HG03045 (cell line): ENCODE data around the gene PRRT1.
"Not testable (repeated sequence)": the region's sequence is repeated elsewhere in the genome, so short reads cannot be mapped to it uniquely, and the experiment has no call there.

ENCODE experiments used
- ATAC-seq: cut with Tn5 transposase; IDR thresholded peaks from one replicate; pipeline ENCODE4 v1.9.1; 2021; ENCODE audit warnings: mild to moderate bottlenecking, moderate library complexity; ENCODE audit not compliant: unreplicated experiment

The PRRT1 gene

DNA sequence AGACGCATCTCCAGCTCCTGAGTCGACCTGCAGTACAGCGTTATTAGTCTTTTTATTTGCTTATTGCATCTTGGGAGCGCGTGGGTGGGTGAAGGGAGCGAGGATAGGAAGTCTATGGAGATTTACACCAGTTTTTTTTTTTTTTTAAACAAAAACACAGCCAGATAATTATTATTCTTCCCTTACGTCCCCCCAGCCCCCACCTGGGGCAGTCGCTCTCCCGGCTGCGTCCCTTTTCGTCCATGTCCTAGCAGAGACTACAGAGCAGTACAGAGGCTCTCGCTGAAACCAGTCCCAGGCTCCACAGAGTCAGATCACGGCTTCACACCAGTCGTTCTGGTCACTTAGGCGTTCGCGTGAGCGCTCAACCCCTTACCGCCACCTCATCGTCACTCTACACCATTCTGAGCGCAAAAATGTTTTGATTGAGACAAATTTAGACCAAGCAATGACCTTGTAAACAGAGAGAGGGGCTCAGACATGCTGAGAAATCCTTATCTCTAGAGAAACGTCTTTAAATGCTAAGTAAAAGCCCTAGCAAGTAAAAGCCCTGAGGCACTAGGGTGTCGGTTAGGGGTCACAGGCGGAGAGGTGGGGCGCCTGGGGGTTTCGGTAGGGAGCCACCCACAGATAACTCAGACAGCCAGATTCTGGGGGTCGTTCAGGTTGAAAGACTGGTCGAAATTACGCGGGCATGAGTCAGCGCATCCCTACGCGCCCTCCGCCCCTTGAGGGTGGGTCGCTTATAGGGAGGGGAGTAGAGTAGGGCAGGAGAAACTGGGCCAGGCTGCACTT is 1.2 kb upstream of the PRRT1 start:
- ATAC-seq = no peak

GRCh38 chr6:32151181-32151862 is 417 bp downstream of the PRRT1 start:
- no peak for ATAC-seq

- no peak for ATAC-seq
Observed at GRCh38 chr6:32149932-32150870, 1.5 kb downstream of the PRRT1 start.

DNA sequence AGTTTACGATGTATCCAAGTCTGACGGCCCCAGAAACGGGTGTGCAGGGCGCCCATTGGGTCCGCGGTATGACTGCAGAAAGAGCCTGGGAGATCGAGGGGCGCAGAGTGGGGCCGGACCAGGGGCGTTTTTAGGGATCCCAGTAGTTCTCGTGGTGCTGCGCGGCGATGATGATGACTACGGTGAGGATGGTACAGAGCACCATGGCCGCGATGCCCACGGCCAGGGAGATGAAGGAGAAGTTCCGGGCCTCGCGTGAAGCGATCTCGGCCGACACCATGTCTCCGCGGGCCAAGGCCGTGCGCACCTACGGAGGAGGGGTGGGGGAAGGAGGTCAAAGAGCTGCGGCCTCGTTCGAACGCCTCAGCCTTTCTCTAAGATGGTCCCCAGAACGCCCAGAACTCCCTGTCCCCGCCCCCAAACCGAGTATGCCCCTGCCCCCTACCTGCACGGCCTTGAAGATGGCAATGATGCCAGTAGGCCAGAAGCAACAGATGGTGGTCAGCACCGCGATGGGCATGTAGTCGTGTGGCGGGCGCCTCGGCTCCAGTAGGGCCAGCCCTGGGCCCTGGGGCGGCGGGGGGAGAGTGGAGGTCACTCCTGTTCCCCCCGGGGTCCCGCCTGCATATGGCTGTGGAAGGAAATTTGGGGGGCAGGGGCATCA is 2.5 kb downstream of the PRRT1 start:
- ATAC-seq = no peak

DNA sequence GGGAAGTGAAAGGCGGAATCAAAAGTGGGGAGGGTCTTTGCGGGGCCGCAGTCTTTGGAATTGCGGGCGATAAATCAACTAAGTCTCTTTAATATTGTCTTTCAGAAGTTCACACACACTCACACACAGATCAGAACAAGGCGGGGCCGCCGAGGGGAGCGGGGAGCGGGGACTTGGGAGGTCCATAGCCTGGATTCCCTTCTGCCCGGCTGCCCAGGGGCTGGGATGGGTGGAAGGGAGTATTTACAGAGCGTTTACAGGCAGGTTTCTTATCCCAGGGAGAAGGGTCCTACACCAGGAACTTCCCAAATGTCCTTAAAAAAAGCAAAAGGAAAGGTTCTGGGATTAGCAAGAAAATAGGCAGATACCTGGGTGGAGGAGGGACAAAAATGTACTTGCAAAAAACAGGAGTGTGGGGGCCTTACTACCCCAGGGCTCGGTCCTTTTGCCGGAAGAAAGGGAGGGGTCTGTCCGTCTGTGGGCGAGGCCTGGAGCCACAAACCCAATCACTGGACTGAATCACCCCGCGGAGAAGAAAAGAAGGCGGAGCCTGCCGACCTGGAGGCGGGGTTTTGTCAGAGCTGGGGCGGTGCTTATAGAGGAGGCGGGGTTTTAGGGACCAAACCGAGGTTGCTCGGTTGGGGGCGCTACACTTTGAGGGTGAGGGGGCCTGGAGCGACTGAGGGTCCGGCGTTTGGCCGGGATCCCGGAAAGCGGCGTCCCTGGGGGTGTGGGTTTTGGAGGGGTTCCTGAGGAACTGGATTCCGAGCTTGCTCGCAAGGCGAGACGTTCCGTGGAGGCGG is 3.2 kb downstream of the PRRT1 start:
- no peak for ATAC-seq

DNA sequence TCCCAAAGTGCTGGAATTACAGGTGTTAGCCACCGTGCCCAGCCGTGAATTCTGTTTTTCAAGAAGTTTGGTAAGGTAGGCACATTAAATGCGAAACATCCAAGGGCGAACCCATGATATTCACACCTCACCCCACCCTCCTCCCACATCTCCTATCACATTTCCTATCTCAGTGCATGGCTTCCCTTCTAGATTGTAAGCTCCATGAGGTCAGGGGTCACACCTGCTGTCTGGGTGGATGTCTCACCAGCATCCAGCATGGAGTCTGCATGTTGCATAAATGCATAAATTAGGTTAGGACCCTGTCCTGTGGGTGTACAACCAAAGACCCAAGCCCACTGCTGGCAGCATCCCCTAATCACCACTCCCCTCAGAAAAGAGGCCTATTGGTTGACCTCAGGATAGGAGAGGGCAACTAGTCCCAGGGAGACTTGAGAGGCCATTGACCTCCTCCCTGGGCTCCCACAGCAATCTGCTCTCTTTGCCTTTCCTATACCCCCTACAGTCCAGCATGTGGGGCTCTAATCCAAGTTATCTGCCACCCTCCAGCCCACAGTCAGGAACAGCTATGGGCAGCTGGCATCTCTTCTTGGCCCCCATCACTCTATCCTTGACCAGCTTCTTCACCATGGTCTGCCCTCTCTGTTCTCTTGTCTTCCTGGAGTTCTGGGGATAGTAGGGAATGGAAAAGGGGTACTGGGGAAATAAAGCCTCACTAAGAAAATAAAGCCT is 4.2 kb downstream of the PRRT1 start:
- ATAC-seq = no peak

- ATAC-seq = no peak
Observed at GRCh38 chr6:32146687-32147086, 5.1 kb downstream of the PRRT1 start.

- ATAC-seq = no peak
Observed at GRCh38 chr6:32146287-32146686, 5.5 kb downstream of the PRRT1 start.

GRCh38 chr6:32144238-32144637 is 7.5 kb downstream of the PRRT1 start:
- ATAC-seq = not testable (repeated sequence)

DNA sequence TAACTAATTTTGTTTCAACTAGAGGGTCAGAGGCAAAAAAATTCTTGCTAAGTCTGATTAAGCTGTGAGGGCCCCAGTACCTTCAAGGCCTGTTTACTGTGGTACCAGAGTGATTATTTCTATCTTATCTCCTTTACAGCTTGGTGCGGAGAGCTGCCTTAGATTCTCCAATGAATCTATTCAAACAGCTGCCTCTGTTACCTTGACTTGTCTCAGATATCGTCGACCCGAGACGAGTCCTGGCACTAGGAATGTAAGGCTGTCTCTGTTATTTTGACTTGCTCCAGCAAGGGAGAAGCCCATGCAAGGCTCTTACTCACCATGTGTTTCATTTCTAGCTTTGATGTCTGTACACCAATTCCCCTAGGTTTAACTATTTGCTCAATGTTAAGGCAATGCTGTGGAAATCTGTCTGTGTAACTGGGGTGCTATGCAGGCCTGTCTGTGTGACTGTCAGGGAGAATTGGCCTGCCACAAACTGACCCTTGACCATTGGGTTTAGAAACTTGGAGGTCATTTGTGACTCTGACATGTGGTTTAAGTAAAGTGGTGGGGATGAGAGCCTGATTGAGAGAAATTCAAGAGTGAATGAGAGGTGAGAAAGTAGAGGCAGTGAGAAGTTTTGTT is 11.2 kb downstream of the PRRT1 start:
- ATAC-seq = no peak

- no peak for ATAC-seq
Observed at GRCh38 chr6:32139590-32139989, 12.1 kb downstream of the PRRT1 start.

GRCh38 chr6:32137454-32137853 is 14.3 kb downstream of the PRRT1 start:
- no peak for ATAC-seq

DNA sequence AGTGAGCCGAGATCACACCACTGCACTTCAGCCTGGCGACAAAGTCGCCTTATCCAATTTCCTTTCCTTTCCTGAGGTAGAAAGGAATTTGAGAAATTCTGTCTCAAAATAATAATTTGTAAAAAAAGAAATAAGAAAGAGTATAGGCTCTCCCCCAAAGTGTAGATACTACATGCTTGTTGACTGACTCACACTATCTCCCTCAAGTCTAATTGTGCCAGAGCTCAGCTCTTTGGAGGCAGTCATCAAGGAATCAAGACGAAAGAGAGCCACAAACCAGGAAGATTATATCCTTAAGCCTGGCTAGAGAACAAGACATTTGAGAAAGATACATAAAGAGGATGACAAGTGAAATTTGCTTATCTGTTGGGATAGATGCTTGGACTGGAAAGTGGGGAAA is 18.0 kb downstream of the PRRT1 start:
- no peak for ATAC-seq

DNA sequence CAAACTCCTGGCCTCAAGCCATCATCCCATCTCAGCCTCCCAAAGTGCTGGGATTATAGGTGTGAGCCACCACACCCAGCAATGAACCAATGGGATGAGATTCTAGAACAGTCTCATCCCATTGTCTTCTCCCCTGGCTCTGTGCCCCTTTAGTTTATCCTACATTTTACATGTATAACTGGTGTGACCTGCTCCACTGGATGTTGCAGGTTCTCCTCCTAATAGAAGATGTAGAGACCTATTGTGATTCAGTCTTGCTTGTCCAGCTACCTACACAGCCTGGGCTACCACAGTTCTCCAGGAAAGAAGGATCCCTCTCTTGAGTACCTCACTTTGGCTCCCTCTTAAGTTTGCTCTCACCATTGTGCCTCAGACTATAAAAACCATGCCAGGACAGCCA is 19.6 kb downstream of the PRRT1 start:
- ATAC-seq = no peak

DNA sequence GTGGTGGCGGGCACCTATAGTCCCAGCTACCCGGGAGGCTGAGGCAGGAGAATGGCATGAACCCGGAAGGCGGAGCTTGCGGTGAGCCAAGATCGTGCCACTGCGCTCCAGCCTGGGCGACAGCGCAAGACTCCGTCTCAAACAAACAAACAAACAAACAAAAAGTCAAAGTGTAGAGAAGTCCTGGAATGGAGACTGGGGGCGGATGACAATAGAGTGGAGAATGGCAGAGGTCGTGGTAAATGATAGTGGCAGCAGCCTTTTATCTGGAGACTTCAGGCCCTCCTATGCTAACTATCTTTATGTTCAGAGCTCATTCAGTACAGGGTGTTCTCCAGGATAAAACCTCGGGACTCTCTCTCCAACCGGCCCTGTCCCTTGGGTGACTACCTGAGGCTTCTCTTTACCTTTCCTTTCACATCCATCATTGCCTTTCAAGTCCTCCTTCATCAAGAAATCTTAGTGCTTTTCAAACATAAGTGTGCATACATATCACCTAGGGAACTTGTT is 20.2 kb downstream of the PRRT1 start:
- ATAC-seq = no peak

- ATAC-seq = no peak
Observed at GRCh38 chr6:32129297-32130088, 22.2 kb downstream of the PRRT1 start.

DNA sequence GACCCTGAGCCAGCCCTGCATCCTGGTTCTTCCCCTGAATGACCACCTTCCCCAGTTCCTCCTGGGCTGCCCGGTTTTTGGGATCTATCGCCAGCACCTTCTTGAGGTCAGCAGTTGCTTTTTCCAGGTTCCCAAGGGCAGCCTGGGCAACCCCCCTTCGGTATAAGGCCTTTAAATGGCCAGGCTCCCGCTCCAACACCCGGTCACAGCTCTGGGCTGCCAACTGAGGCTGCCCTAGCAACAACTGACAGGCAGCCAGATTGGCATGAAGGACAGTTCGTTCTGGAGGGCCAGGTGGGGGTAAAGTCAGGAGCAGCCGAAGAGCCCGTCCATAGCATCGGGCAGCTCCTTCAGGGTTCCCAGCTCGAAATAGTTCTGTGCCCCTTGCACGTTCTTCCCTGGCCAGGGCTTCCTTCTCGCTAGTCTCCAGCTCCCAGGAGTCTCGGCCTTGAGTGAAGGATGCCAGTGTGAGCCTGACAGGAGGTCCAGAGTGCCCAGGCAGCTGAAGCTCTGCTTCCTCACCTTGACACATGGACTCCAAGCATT is 22.9 kb downstream of the PRRT1 start:
- ATAC-seq = no peak
